HG03442 (cell line): ENCODE data around the gene ARL3.
"Not testable (repeated sequence)": the region's sequence is repeated elsewhere in the genome, so short reads cannot be mapped to it uniquely, and the experiment has no call there.

Source experiments
- ATAC-seq: cut with Tn5 transposase; IDR thresholded peaks from one replicate; pipeline ENCODE4 v1.9.1; 2021; ENCODE audit warnings: mild to moderate bottlenecking, moderate library complexity; ENCODE audit not compliant: unreplicated experiment

ARL3 gene

GRCh38 chr10:102674566-102674965 lies 39.6 kb downstream of the ARL3 start:
- no peak for ATAC-seq

GRCh38 chr10:102673819-102674511 lies 40.2 kb downstream of the ARL3 start:
- no peak for ATAC-seq

DNA sequence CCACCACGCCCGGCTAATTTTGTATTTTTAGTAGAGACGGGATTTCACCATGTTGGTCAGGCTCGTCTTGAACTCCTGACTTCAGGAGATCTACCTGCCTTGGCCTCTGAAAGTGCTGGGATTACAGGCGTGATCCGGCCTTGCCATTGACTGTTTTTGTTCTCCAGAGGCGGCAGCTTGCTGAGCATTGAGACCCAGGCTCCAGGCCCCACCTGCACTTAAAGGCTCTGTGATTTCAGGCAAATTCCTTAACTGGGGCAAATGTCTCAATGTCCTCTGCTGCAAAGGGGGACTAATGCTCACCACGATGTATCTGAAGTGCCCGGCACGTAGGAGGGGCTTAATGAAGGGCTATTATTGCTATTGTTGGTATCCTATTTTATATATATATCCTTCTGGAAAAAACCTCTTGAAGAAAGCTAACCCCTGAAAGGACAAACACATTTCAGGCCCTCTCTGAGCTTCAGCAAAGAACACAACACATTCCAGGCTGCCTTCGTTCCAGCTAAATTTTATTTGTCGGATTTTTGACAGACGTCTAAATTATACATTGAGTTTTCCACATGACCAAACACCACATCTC lies 40.9 kb downstream of the ARL3 start:
- ATAC-seq = no peak

DNA sequence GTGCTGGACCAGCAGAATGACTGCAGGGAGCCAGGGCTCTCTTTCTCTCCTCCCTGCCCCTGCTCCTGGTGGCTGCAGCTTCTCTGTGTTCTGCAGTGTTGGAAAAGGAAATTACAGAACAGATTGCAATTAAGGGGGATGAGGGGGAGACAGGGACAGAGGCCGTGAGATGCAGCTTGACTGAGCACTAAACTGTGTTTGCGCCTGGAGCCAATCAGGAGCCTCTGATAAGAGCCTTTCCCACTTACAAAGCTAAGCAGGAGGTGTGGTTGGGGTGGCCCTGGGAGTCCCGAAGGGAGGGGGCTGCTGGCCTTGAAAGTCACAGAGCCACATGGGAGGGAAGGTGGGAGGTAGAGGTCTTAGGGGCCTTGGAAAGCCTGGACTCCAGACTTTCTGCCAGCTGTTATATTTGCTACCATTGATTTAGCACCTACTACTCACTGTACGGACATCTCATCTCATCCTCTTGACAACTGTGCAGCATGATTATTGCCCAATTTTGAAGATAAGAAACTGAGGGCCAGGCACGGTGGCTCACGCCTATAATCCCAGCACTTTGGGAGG lies 43.2 kb downstream of the ARL3 start:
- no peak for ATAC-seq

DNA sequence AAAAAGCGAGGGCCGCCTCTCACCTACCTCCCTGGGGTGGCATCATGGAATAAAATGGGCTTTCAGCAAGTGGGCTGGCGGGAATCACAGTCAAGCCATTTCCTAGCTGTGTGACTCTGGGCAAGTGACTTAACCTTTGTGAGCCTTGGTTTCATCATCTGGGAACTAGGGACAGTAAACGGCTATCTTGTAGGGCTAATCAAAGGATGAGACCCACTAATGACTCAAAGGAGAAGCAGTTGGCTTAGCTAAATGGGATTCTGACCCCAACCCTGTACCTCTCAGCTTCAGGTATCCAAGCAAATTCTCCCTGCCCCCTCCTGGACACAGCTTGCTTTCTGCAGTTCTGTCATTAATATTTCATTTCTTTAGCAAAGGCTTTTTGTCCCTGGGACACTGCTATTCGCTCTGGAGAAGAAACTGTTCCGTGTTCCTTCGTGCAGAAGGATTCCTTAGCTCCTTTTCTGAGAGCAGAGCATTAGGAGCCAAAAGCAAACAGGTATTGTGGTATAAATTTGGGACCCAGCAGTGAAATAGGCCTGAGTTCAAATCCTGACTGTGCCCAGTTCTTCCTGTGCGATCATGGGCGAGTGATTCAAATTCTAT lies 44.0 kb downstream of the ARL3 start:
- no peak for ATAC-seq

- ATAC-seq = no peak
These were observed 44.8 kb downstream of the ARL3 start for GRCh38 chr10:102669206-102670064.

DNA sequence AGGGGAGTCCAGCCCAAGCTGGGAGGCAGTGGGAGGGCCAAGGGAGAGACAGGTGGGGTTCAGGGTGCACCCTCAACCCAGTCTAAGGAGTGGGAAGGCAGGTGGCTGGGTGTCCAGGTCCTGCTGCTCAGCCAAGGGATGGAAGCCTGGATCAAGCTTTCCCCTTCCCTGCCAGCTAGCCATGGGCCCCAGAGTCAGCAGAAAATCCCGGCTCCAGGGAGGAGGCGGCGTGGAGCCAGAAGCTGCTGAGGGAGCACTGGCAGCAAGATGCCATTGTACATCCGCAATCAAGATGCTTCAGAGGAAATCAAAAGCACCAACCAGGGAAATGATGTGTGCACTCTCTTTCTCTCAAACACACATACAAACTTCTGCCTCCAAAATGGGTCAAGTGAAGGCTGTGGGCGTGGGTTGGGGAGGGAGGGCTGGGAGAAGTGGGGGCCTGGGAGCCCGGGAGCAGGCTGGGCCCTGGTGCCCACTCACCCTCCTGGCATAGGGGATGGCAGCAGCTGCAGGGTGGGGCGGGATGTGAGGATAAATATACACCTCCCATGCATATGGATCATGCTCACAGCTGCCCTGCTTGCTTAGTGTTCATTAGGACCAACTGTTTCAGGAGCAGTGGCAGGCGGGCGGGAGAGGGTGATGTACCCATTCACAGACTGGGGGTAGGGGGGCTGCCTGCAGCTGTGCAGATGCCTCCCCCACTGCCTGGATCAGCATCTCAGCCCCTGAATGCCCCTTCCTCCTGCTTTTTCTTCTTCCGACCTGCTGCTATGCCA lies 45.7 kb downstream of the ARL3 start:
- ATAC-seq = no peak

GRCh38 chr10:102667411-102667810 lies 46.8 kb downstream of the ARL3 start:
- not testable (repeated sequence) for ATAC-seq

GRCh38 chr10:102665904-102666509 lies 48.2 kb downstream of the ARL3 start:
- no peak for ATAC-seq

- peak; percentile 15 for ATAC-seq
These were observed 52.6 kb downstream of the ARL3 start for GRCh38 chr10:102661658-102662028.

GRCh38 chr10:102660888-102661657 lies 53.1 kb downstream of the ARL3 start:
- ATAC-seq = peak; percentile 82

GRCh38 chr10:102658802-102659201 lies 55.4 kb downstream of the ARL3 start:
- ATAC-seq = no peak

- no peak for ATAC-seq
These were observed 56.0 kb downstream of the ARL3 start for GRCh38 chr10:102657984-102658724.

- ATAC-seq = no peak
These were observed 56.7 kb downstream of the ARL3 start for GRCh38 chr10:102657451-102657850.

GRCh38 chr10:102656791-102657371 lies 57.3 kb downstream of the ARL3 start:
- ATAC-seq = no peak

DNA sequence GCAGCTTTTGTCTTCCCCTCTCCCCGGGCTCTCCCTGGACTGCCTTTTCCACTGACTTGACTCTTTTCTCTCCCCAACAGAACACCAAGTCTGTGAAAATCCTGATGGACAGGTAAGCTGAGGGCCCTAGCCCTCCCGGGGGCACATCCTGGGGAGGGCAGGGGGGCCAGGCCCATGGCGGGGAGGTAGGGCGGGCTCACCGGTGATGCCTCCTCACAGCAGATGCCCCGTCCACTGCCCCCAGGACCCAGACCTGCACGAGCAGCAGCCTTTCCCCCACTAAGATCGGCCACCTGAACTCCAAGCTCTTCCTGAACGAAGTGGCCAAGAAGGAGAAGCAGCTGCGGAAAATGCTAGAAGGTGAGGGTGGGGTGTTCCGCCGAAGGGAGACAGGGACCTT lies 58.2 kb downstream of the ARL3 start:
- no peak for ATAC-seq

DNA sequence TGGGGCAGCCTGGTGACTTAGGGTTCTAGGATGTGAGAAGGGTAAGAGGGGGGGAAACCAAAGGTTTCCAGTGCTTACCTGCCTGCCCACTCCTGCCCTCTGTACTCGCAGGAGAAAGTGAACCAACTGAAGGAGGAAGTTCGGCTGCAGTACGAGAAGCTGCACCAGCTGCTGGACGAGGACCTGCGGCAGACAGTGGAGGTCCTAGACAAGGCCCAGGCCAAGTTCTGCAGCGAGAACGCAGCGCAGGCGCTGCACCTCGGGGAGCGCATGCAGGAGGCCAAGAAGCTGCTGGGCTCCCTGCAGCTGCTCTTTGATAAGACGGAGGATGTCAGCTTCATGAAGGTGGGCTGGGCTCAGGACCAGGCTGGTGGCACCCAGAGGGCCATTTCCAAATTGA lies 59.2 kb downstream of the ARL3 start:
- ATAC-seq = no peak

- no peak for ATAC-seq
These were observed 59.6 kb downstream of the ARL3 start for GRCh38 chr10:102654566-102654965.
